CD4-positive, alpha-beta T cell treated with Interleukin-12 subunit alpha and Interleukin-12 subunit beta, for 1 hour (primary cell): ENCODE data around the gene ARHGAP44.
"Not testable (repeated sequence)": the region's sequence is repeated elsewhere in the genome, so short reads cannot be mapped to it uniquely, and the experiment has no call there.

Experiments
- DNase-seq: peaks from one replicate; pipeline ENCODE4 v3.0.0-alpha.2; 2020

Gene ARHGAP44

DNA sequence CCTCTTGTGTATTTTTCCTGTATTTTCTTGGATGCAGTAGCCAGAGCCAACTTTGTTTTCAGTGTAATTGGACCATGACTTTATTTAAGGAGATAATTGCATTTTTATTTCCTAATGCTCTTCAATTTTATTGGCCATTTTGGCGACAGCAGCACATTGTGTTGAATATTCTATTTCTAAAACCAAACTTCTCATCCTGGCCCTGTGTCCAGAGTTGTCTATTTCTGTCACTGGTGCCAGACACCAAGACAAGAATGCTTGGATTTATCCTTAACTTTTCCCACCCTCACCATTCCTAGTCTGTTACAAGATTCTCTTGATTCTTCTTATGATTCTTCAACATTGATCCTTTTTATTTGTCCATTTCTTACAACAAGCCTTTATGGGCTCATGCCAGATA lies 37.1 kb downstream of the ARHGAP44 start:
- no peak for DNase-seq

GRCh38 chr17:12830777-12831247 lies 41.5 kb downstream of the ARHGAP44 start:
- no peak for DNase-seq

DNA sequence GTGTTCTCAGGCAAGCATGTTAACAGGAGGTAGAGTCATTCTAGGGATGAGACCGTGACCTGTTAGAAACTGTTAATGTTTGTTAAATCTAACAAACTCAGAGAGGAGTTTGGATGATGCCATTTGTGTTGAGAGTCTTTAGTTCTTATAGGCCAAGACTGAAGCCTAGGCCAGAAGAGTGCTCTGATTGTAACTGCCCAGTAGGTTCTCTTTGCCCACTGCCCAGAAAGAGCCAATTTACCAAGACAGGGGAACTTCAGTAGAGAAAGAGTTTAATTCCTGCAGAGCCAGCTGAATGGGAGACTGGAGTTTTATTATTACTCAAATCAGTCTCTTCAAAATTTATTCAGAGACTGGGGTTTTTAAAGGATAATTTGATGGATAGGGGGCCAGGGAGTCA lies 42.5 kb downstream of the ARHGAP44 start:
- no peak for DNase-seq

GRCh38 chr17:12839042-12839441 lies 49.7 kb downstream of the ARHGAP44 start:
- DNase-seq: no peak

- DNase-seq: no peak
Observed at GRCh38 chr17:12842936-12843335, 53.6 kb downstream of the ARHGAP44 start.

DNA sequence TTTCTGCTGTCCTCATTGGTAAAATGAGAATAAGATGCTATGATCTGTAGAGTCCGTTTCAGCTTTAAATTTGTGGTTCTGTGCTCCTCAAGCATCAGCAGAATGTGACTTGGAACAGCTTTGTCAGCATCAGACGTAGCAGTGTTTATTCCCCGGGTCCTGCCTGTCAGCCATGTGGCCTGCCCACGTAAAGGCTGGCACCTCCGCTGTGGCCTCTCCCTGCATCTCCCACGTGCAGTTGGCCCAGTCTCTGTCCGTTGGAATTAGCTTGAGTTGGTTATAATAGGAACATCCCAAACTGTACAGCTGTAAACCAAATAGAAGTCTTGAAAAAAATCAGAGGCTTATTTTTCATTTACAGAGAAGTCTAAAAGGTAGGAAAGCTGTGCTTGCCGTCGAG lies 61.7 kb downstream of the ARHGAP44 start:
- DNase-seq: no peak

- no peak for DNase-seq
Observed at GRCh38 chr17:12851901-12852435, 62.7 kb downstream of the ARHGAP44 start.

DNA sequence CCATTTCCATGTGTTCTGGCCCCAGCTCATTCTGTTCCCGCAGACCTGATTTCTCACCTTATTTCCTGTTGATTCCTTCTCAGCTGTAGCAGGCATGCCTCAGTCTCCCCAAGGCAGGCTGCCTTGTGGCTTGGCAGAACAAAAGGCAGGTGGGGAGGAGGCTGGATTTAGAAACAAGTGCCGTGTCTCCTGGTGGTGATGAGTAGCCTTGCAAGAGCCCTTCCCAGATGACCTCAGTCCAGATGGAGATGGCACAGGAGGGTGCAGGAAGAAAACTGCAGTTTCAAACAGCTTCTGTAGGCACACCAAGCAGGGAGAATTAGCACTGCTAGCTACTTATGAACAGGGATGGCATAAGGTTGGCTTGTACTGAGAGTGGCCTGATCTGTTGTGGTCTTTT lies 64.6 kb downstream of the ARHGAP44 start:
- no peak for DNase-seq

GRCh38 chr17:12856416-12856815 lies 67.1 kb downstream of the ARHGAP44 start:
- no peak for DNase-seq

- DNase-seq: no peak
Observed at GRCh38 chr17:12857592-12857991, 68.3 kb downstream of the ARHGAP44 start.

DNA sequence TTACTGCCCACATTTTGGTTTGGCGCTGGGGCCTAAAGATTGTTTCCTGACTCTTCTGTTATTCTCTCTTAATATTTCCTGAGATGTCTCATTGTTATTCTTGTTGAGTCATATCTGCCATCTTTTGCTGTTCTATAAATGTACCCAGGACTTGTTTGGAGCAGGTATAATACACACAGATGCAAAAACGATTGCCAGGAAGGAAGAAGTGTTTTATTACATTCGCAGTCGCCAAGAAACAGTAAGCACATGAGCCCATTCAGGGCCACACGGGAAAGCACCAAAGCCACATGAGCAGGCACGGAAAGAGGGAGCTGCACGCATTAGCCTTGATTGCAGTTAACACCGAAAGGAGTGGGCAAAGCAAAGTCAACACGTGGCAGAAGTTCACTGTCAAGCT lies 70.2 kb downstream of the ARHGAP44 start:
- DNase-seq: no peak

GRCh38 chr17:12865769-12866168 lies 76.5 kb downstream of the ARHGAP44 start:
- DNase-seq: no peak

GRCh38 chr17:12866244-12866643 lies 76.9 kb downstream of the ARHGAP44 start:
- DNase-seq: no peak

GRCh38 chr17:12867726-12868125 lies 78.4 kb downstream of the ARHGAP44 start:
- DNase-seq: no peak

DNA sequence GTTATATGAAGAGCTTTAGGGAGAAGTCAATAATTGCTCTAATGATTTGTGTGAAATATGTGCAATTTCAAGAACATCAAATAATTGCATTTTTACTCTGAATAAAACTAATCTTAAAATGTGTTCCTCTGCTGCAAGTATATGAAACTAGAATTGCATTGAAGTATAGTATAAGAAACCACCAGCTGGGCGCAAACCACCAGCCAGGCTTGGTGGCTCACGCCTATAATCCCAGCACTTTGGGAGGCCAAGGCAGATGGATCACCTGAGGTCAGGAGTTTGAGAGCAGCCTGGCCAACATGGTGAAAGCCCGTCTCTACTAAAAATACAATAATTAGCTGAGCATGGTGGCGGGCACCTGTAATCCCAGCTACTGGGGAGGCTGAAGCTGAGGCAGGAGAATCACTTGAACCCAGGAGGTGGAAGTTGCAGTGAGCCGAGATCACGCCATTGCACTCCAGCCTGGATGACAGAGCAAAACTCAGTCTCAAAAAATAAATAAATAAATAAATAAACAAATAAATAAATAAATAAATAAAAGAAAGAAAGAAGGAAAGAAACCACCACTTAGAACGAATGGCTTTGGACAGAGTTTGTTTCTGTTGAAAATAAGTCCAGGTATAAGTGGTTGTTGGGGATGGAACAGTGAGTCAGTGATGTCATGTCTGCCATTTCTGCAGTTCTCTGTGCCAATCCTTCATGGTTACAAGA lies 84.3 kb downstream of the ARHGAP44 start:
- not testable (repeated sequence) for DNase-seq

GRCh38 chr17:12877953-12878669 lies 88.8 kb downstream of the ARHGAP44 start:
- no peak for DNase-seq

- DNase-seq: not testable (repeated sequence)
Observed at GRCh38 chr17:12879096-12879495, 89.8 kb downstream of the ARHGAP44 start.

DNA sequence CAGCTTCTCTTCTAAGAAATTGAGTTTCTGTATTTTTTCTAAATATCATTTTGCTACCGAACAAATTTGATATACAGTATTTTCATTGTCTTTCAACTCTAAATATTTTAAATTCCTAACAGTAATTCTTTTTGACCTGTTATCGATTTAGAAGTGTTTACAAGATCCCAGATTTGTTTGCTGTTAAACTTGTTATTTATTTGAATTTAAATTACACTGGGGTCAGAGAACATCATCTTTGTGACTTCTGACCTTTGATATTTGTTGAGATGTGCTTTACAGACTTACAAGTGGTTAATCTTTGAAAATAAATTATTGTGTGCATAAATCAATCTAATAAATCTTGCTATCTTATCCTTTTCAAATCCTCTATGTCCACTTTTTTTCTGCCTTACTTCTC lies 94.2 kb downstream of the ARHGAP44 start:
- no peak for DNase-seq

GRCh38 chr17:12887088-12887487 lies 97.8 kb downstream of the ARHGAP44 start:
- DNase-seq: no peak

- no peak for DNase-seq
Observed at GRCh38 chr17:12896180-12896785, 107.0 kb downstream of the ARHGAP44 start.

DNA sequence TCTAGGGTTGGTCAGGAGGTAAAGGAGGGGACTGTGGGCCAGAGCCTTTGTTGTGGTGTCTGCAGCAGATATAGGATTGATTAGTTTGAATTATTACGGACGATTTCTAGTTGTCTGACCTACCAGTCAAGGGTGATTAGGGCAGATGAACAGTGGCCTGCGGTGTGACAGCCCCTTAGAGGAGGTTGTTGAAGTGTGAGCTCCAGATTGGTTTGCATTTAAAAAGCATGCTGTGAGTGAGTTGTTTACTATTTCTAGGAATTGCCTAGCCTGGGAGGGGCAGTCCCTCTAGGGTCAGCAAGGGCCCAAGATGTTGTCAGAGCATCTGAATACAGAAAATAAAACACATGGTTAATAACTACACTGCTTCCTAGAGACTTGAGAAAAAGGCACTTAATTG lies 108.8 kb downstream of the ARHGAP44 start:
- no peak for DNase-seq

- no peak for DNase-seq
Observed at GRCh38 chr17:12899604-12900003, 110.3 kb downstream of the ARHGAP44 start.

DNA sequence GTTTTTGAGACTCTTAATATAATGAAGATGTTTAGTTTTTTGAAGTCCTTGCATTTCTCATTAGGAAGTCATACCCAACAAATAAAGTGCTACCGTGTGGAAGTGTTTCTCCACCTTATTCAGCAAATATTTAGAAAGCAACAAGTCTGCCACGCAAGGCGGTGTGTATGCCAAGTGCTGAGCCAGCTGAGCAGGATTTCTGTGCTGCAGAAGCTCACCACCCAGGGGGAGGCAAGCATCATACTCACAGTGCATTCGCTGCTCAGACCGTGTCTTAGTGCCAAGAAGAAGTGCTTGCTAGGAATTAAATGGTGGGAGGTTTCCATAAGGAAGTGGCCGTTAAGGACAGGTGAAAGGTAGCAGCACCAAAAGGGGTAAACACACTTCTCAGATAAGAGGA lies 111.2 kb downstream of the ARHGAP44 start:
- no peak for DNase-seq

DNA sequence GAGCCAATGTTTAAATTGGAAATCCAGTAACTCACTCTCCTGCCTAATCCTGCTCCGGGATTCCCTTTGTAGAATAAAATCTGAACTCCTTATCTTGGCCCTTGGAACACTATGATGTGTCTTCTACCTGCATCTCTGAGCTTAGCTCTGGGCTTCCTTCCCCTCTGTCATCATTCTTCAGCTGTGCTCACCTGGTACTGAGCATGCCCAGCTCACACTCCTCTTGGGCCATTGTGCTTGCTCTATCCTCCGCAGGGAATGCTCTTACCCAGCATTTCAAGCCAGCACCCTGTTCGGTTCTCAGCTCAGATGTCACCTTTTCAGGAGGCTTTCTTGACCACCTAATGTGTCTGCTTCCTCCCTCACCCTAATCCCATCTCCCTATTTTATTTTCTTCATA lies 112.7 kb downstream of the ARHGAP44 start:
- DNase-seq: no peak
